Adipocyte (in vitro differentiated cells): ENCODE data around the gene SMARCA2.
"Not testable (repeated sequence)": the region's sequence is repeated elsewhere in the genome, so short reads cannot be mapped to it uniquely, and the experiment has no call there.

Experiments used
- DNase-seq: peaks from one replicate; pipeline ENCODE4 v3.0.0-alpha.2; 2015; ENCODE audit warnings: low read depth
- H3K27me3 ChIP-seq: replicated peaks from 2 replicates; pipeline ENCODE4 v1.7.0; 2013; ENCODE audit warnings: mild to moderate bottlenecking, low read length, moderate library complexity; ENCODE audit not compliant: control insufficient read depth, insufficient read depth
- H3K36me3 ChIP-seq: 2 replicates; pipeline ENCODE4 v1.7.0; 2013; ENCODE audit warnings: low read length, mild to moderate bottlenecking, moderate library complexity; ENCODE audit not compliant: control insufficient read depth, insufficient read depth, severe bottlenecking
- H3K4me1 ChIP-seq: 2 replicates; pipeline ENCODE4 v1.7.0; 2013; ENCODE audit warnings: mild to moderate bottlenecking, low read length, moderate library complexity; ENCODE audit not compliant: control insufficient read depth, insufficient read depth
- H3K4me3 ChIP-seq: 2 replicates; pipeline ENCODE4 v1.7.0; 2013; ENCODE audit warnings: mild to moderate bottlenecking, low read length, moderate library complexity
- H3K9ac ChIP-seq: 2 replicates; pipeline ENCODE4 v1.7.0; 2013; ENCODE audit warnings: mild to moderate bottlenecking, low read length, moderate library complexity
- H3K9me3 ChIP-seq: 2 replicates; pipeline ENCODE4 v1.7.0; 2013; ENCODE audit warnings: mild to moderate bottlenecking, low read length, moderate library complexity; ENCODE audit not compliant: control insufficient read depth

Gene SMARCA2

DNA sequence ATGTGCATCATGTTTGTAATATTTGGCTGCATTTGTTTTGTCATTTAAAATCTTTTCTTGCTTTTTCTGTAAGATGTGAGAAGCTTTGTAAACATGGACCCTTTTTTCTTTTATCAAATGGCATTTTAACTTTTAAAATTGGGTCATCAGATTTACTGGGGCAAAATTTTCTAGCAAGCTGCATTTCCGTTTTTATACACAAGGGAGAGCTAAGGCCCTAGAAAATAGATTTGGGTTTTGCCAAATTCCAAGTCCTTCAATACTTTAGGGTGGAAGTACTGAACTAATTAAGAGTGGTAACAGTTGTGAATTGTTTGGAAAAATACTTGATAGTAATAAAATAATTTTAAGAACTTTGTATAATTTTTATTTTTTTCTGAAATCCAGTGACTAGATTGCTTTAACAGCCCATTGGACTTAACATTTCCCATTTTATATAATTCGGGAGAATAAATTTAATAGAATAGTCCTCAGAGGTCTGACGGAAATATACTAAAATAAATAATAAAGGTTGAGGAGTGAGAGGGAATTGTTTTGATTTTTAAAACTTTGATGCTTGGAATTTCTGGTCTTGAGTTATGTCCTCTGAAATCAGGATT is 117.4 kb downstream of the SMARCA2 start:
- peak; percentile 71 for DNase-seq

DNA sequence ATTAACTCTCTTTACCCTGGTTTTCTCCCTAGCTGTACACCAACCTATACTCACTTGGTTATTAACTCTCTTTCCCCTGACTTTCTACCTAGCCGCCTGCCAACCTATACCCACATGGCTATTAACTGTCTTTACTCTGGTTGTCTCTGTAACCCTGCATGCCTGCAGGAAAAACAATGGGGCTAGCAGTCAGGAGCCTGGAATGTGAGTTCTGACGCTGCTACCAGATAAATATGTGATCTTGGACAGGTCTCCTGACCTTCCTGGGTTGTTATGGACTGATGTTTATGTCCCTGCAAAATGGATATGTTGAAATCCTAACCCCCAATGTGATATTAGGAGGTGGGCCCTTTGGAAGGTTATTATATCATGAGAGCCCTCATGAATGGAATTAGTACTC is 119.2 kb downstream of the SMARCA2 start:
- Histone ChIP-seq H3K9me3 (no peaks in the 10 kb centered on the region), H3K36me3 (peaks cover 8% of the 10 kb centered on the region), H3K4me3 (no peak overlapping the region), H3K9ac (no peak overlapping the region), H3K27me3 (no peaks in the 10 kb centered on the region), H3K4me1 (peaks cover 5% of the 10 kb centered on the region)
- DNase-seq = no peak

More for the DNA sequence above, 117.4 kb downstream of the SMARCA2 start:
- peaks cover 19% of the 10 kb centered on the region for H3K4me1 ChIP-seq
- no peaks in the 10 kb centered on the region for H3K27me3 ChIP-seq
- H3K9me3 ChIP-seq = no peaks in the 10 kb centered on the region
- H3K4me3 ChIP-seq = no peak overlapping the region
- peaks cover 11% of the 10 kb centered on the region for H3K36me3 ChIP-seq
- no peak overlapping the region for H3K9ac ChIP-seq

- Histone ChIP-seq H3K9ac (no peak overlapping the region), H3K9me3 (no peaks in the 10 kb centered on the region), H3K4me1 (no peaks in the 10 kb centered on the region), H3K4me3 (no peak overlapping the region), H3K36me3 (peaks cover 7% of the 10 kb centered on the region), H3K27me3 (no peaks in the 10 kb centered on the region)
- no peak for DNase-seq
Measured at GRCh38 chr9:2138646-2139045, 123.5 kb downstream of the SMARCA2 start.

GRCh38 chr9:2140600-2141223 is 125.6 kb downstream of the SMARCA2 start:
- H3K27me3 ChIP-seq = no peaks in the 10 kb centered on the region
- no peak for DNase-seq
- no peak overlapping the region for H3K4me3 ChIP-seq
- H3K9ac ChIP-seq = no peak overlapping the region
- H3K36me3 ChIP-seq = no peaks in the 10 kb centered on the region
- H3K4me1 ChIP-seq = no peaks in the 10 kb centered on the region
- H3K9me3 ChIP-seq = no peaks in the 10 kb centered on the region

DNA sequence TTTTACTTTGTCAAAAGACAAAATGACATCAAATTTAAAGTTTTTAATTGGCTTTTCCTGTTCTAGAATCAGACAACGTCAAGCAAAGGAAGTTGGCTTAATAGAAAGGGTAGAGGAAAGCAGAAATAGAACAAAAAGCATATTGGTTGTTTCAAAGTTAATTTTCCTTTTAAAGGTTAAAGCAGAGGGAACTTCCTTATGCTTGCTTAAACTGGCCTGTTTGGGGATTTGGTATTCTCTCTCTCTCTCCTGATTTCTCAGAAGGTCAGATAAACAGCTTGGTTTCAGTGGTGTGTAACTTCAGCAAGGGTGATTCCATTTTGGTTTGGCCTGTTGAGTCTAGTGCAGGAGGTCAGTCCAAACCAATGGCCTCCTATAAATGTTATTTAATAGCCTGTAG is 127.1 kb downstream of the SMARCA2 start:
- no peaks in the 10 kb centered on the region for H3K36me3 ChIP-seq
- H3K9ac ChIP-seq = no peak overlapping the region
- H3K4me3 ChIP-seq = no peak overlapping the region
- H3K27me3 ChIP-seq = no peaks in the 10 kb centered on the region
- H3K4me1 ChIP-seq = no peaks in the 10 kb centered on the region
- no peak for DNase-seq
- H3K9me3 ChIP-seq = no peaks in the 10 kb centered on the region

- H3K27me3 ChIP-seq = no peaks in the 10 kb centered on the region
- no peaks in the 10 kb centered on the region for H3K9me3 ChIP-seq
- no peak overlapping the region for H3K9ac ChIP-seq
- DNase-seq = no peak
- no peaks in the 10 kb centered on the region for H3K4me1 ChIP-seq
- no peak overlapping the region for H3K4me3 ChIP-seq
- no peaks in the 10 kb centered on the region for H3K36me3 ChIP-seq
Measured at GRCh38 chr9:2144619-2145018, 129.5 kb downstream of the SMARCA2 start.

DNA sequence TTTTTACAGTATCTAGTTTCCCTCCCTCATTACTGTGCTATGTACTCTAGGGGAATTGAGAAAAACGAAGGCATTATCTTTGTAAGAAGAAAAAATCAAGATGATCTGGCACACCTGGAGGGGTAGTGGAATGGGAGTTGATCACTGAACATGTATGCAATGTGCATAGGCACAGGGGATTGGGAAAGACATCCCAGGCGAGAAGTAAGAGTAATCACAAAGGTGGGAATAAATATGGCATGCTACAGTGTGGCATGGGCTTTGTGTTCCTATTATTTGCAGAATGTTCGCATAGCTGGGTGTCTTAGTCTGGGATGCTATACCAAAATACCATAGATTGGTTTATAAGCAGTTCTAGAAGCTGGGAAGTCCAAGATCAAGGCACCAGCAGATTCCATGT is 130.6 kb downstream of the SMARCA2 start:
- no peak for DNase-seq
- Histone ChIP-seq H3K4me3 (no peak overlapping the region), H3K27me3 (no peaks in the 10 kb centered on the region), H3K4me1 (no peaks in the 10 kb centered on the region), H3K9me3 (no peaks in the 10 kb centered on the region), H3K9ac (no peak overlapping the region), H3K36me3 (no peaks in the 10 kb centered on the region)

- not testable (repeated sequence) for H3K36me3 ChIP-seq, H3K9me3 ChIP-seq, H3K4me3 ChIP-seq, H3K9ac ChIP-seq, H3K4me1 ChIP-seq, H3K27me3 ChIP-seq, DNase-seq
Measured at GRCh38 chr9:2146700-2147099, 131.6 kb downstream of the SMARCA2 start.

DNA sequence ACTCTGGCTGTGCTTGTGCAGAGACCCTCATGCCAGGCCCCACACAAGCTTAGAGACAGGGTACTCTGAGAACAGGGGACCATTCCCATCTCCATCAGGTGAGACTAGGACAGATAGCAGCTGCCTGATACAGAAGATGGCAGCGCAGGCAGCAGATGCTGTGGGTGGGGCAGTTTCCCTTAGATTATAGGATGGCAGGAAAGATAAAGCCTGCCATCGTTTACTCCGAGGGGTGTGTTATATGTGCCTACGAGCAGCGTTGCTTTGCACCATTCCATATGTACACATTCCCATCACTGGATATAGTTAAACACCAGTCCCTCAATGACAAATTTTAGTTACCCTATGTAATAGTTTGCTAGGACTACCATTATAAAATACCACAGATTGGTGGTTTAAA is 135.2 kb downstream of the SMARCA2 start:
- H3K9ac ChIP-seq = no peak overlapping the region
- H3K4me3 ChIP-seq = no peak overlapping the region
- H3K9me3 ChIP-seq = no peaks in the 10 kb centered on the region
- no peak for DNase-seq
- H3K36me3 ChIP-seq = no peaks in the 10 kb centered on the region
- no peaks in the 10 kb centered on the region for H3K4me1 ChIP-seq
- no peaks in the 10 kb centered on the region for H3K27me3 ChIP-seq

GRCh38 chr9:2151171-2151570 is 136.0 kb downstream of the SMARCA2 start:
- Histone ChIP-seq H3K36me3 (no peaks in the 10 kb centered on the region), H3K4me1 (no peaks in the 10 kb centered on the region), H3K9me3 (no peaks in the 10 kb centered on the region), H3K27me3 (no peaks in the 10 kb centered on the region), H3K4me3 (no peak overlapping the region), H3K9ac (no peak overlapping the region)
- no peak for DNase-seq

DNA sequence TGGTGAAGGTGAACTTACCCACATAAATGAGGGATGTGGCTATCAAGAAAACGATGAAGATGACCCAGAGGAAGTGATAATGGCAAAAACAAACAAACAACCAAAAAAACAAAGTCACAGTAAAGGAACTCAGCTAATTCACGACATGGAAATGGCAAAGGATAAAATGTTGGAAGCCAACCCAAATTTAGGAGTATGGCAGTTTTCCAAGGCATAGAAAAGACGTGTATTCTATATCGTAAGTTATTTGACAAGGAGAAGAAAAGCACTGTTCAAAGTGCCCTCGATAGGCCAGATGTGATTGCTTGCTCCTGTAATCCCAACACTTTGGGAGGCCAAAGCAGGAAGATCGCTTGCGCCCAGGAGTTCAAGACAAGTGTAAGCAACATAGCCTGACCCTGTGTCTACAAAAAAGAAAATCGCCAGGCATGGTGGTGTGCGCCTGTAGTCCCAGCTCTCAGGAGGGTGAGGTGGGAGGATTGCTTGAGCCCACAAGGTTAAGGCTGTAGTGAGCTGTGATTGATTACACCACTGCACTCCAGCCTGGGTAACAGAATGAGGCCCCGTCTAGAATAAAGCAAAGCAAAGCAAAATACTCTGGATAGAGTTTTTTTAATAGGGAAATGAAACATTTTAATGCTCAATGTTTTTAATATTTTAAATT is 138.0 kb downstream of the SMARCA2 start:
- no peak overlapping the region for H3K9ac ChIP-seq
- peaks cover 11% of the 10 kb centered on the region for H3K4me1 ChIP-seq
- no peaks in the 10 kb centered on the region for H3K9me3 ChIP-seq
- DNase-seq = no peak
- no peaks in the 10 kb centered on the region for H3K27me3 ChIP-seq
- H3K4me3 ChIP-seq = no peak overlapping the region
- no peaks in the 10 kb centered on the region for H3K36me3 ChIP-seq
